A549 treated with GW870086 at 1 μM for 4 hours (cell line): Measurements from ENCODE around the gene GAK. TPM values are rescaled to one million over a fixed set of nuclear protein-coding genes. Genes with fewer than 3 reads are reported as not detected.

Experiments used
- total RNA-seq: library from RNA; stranded (reverse); fragments of 200-300 nt; extraction: Qiagen RNA extraction; gene quantifications from 5 replicates; pipeline ENCODE4 v1.2.3, GENCODE V29; 2022; ENCODE audit warnings: low read depth

Gene GAK
- total RNA-seq = 36.0 to 50.8 TPM (median 50.3 TPM) in 5 replicates

DNA sequence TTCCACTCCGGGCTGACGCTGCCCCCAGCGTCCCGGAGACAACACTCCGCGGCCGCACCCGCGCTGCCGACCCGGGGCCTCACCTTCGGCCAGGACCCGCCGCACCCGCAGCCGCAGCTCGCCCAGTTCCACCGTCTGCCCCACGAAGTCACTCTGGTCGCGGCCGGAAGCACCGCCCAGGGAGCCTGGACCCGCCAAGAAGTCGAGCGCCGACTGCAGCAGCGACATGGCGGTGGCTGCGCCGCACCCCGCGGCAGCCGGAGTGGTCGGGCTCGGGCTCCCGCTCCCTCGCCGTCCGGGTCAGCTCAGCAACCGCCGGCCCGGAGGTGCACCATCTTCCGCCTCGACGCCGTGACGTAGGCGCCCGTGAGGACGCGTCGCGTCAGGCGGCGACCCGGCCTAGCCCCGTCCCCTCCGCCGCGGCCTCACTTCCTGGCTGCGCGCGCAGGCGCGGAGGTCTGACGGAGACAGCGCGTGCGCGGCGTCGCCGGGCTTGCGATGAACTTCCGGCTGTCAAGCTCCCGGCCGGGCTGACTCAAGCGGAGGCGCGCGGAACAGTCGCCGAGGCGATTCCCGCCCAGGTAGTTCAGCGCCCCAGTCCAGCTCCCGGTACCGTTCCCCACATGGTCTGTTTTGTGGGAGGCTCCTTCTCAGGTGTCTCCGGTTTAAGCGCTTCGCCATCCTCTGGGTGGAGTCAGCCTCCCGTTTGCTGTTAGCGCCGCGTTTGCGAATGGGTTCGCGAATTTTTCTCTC lies at the start of gene GAK, which contains the start of gene TMEM175:
GAK (minus strand) TSS at position 357 of the 753 bp plus-strand sequence; CDS start at position 228, 129 bp downstream.
TMEM175 (plus strand) TSS at position 501 of the 753 bp plus-strand sequence. CDS start 15,280 bp downstream, outside the sequence.

DNA sequence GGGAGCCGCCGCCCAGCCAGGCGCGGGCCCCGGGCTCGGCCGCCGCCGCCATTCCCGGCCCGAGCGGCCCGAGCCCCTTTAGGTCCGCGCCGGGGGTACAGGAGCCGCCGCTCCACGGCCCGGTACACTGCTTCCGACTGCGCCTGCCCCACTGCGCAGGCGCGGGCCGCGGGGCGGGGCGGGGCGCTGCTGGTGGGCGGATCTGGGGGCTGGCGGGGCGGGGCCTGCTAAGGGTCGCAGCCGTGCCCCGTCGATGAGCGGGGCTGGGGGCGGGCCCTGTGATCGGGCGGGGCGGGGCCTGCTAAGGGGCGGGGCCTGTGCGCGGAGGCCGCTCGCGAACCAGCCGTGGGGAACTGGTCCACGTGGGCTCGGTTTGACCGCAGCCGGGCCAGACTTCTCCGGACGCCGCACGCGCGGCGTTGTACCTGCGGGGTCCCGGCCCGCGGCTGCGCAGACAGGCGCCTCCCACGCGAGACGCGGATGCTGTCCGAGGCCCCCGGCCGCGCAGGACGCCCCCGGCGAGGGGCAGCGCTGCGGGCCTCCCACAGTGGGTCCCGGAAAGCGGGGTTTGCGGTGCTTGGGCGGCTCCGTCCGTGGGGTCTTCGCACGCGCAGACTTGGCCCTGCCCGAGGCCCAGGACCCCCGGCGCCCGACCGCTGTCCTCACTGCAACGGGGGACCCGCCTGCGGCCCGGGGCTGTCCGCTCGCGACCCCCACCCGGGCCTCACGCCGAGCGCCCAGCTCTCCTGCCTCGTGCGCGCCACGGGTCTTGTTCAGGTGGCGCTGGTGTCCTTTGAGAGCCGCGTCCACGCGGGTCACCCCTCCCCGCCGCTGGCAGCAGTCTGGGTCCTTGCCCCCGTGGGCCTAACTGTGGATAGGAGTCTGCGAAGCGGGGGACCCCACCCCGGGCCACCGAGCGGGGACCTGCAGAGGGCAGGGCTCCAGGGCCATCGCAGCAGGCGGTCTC lies 41.6 kb upstream of the GAK start, which contains the start of gene DGKQ:
DGKQ (minus strand) TSS at position 139 of the 967 bp plus-strand sequence; CDS start at position 52, 87 bp downstream.

DNA sequence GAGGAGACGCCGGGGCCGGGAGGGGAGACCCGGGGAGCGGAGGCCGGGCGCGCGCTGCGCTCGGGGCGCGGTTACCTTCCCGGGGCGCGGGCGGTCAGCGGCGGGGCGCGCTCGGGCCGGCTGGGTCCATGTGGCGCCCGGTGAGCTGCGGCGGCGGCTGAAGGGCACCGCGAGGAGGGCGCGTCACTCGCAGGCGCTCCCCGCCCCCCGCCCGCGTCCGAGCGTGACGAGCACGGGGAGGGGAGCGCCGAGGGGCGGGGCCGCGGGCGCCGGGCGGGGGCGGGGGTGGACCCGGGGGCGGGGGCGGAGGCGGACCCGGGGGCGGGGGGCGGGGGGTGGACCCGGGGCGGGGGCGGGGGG lies 106.2 kb downstream of the GAK start, which contains the start of gene CPLX1:
CPLX1 (minus strand) TSS at position 159 of the 360 bp plus-strand sequence. CDS start 1,607 bp downstream, outside the sequence.

Other genes starting within 250 kb of the GAK start
- 0.08 to 0.39 TPM (median 0.14 TPM) in 4 of 5 replicates, not detected in the other for gene SLC49A3, start 243.2 kb downstream of the GAK start, total RNA-seq
- 16.2 to 24.1 TPM (median 21.3 TPM) in 5 replicates for gene PCGF3, start 226.5 kb downstream of the GAK start, total RNA-seq
- 0.25 to 1.2 TPM (median 0.44 TPM) in 5 replicates for gene CPLX1, start 106.2 kb downstream of the GAK start, total RNA-seq
- gene TMEM175, start 144 bp upstream of the GAK start, total RNA-seq = 8.1 to 10.2 TPM (median 9.6 TPM) in 5 replicates
- gene DGKQ, start 41.3 kb upstream of the GAK start, total RNA-seq = 4.6 to 8.5 TPM (median 7.6 TPM) in 5 replicates
- gene IDUA, start 54.7 kb upstream of the GAK start, total RNA-seq = 7.9 to 15.2 TPM (median 11.3 TPM) in 5 replicates
- gene SLC26A1, start 61.1 kb upstream of the GAK start, total RNA-seq = 0.14 to 0.27 TPM (median 0.23 TPM) in 5 replicates
- 15.5 to 22.5 TPM (median 18.9 TPM) in 5 replicates for gene FGFRL1, start 79.3 kb upstream of the GAK start, total RNA-seq
- 1.8 to 3.5 TPM (median 2.7 TPM) in 5 replicates for gene RNF212, start 181.2 kb upstream of the GAK start, total RNA-seq
- gene SPON2, start 240.3 kb upstream of the GAK start, total RNA-seq = 0.09 to 0.80 TPM (median 0.30 TPM) in 5 replicates